CD4-positive, alpha-beta T cell (primary cell): ENCODE results near the gene CCNG2. TPM values are rescaled to one million over a fixed set of nuclear protein-coding genes. Genes with fewer than 3 reads are reported as not detected.

Experiments used
- ATAC-seq: fragments of 200-7000 bp; cut with Tn5 transposase; one replicate; pipeline ENCODE4 v1.10.0; 2022; ENCODE audit warnings: mild to moderate bottlenecking; ENCODE audit not compliant: poor library complexity
- CTCF ChIA-PET: fragments of 350-600 bp; sonication (Branson Sonifier 250); formaldehyde crosslinking; loops from one replicate; lab custom pipeline; 2021; ENCODE audit warnings: antibody characterized with exemption, inconsistent platforms; lab: Charles Lee
- POLR2A ChIA-PET: fragments of 350-600 bp; sonication (Branson Sonifier 250); formaldehyde crosslinking; loops from one replicate; lab custom pipeline; 2021; ENCODE audit warnings: antibody characterized with exemption, inconsistent platforms; lab: Charles Lee
- DNase-seq, 14 experiments: peaks; one replicate each; pipeline ENCODE4 v3.0.0-alpha.2; 2013 to 2020; ENCODE audit warnings: mixed read lengths in 2 of 14
- H3K27ac ChIP-seq, 2 donors: one replicate each; pipeline versions ENCODE4 v1.5.1 to v1.7.0; 2013; ENCODE audit warnings: low read length in 2 of 2, low read depth in 1 of 2, mild to moderate bottlenecking in 1 of 2
- H3K27me3 ChIP-seq, 2 experiments: 1 replicate in 1 of 2; 2 replicates in 1 of 2; pipeline versions ENCODE4 v1.6.1 to v1.7.0; 2013; ENCODE audit warnings: low read length in 2 of 2, control low read depth in 1 of 2, mild to moderate bottlenecking in 1 of 2, moderate library complexity in 1 of 2; ENCODE audit not compliant: insufficient read depth in 2 of 2, control insufficient read depth in 1 of 2
- H3K36me3 ChIP-seq: one replicate; pipeline ENCODE4 v1.6.1; 2013; ENCODE audit warnings: low read length, control low read depth; ENCODE audit not compliant: insufficient read depth
- H3K4me1 ChIP-seq: one replicate; pipeline ENCODE4 v1.6.1; 2013; ENCODE audit warnings: low read length, control low read depth; ENCODE audit not compliant: insufficient read depth
- H3K4me3 ChIP-seq: one replicate; pipeline ENCODE4 v1.5.1; 2013; ENCODE audit warnings: mild to moderate bottlenecking, low read length, moderate library complexity
- H3K9me3 ChIP-seq, 2 experiments: 1 replicate in 1 of 2; 2 replicates in 1 of 2; pipeline versions ENCODE4 v1.6.1 to v1.7.0; 2013; ENCODE audit warnings: low read length in 2 of 2, mild to moderate bottlenecking in 2 of 2, control low read depth in 1 of 2, moderate library complexity in 1 of 2; ENCODE audit not compliant: control insufficient read depth in 1 of 2, insufficient read depth in 1 of 2
- H3K27ac Mint-ChIP-seq: one replicate; pipeline ENCODE4 v1.8.0; 2020; ENCODE audit warnings: mixed read lengths
- H3K27me3 Mint-ChIP-seq: one replicate; pipeline ENCODE4 v1.8.0; 2021; ENCODE audit warnings: mixed read lengths
- H3K36me3 Mint-ChIP-seq: one replicate; pipeline ENCODE4 v1.8.0; 2021; ENCODE audit warnings: low read depth, mixed read lengths
- H3K4me1 Mint-ChIP-seq: one replicate; pipeline ENCODE4 v1.8.0; 2021; ENCODE audit warnings: low read depth, mixed read lengths
- H3K4me3 Mint-ChIP-seq: one replicate; pipeline ENCODE4 v1.8.0; 2020; ENCODE audit warnings: mild to moderate bottlenecking, mixed read lengths
- H3K9me3 Mint-ChIP-seq: one replicate; pipeline ENCODE4 v1.8.0; 2020; ENCODE audit warnings: mixed read lengths
- CTCF ChIP-seq: fragments of 200-600 bp; IDR thresholded peaks from one replicate; pipeline ENCODE4 v1.8.0; 2022; ENCODE audit warnings: antibody characterized with exemption, mild to moderate bottlenecking
- intact Hi-C, 2 experiments: fragments of 100-400 bp; cut with DNase I in 1 of 2; cut with micrococcal nuclease in 1 of 2; formaldehyde crosslinking; loops; one replicate each; pipeline versions ENCODE4 v1.15.1 to v1.9.0; 2023 to 2025; cut with DNase I, micrococcal nuclease
- total RNA-seq, 174 experiments: library from RNA in 2 of 174; stranded (reverse) in 2 of 174; gene quantifications; one replicate each; pipeline ENCODE4 v1.2.3 and lab custom pipeline; 2021 to 2026

Gene CCNG2
- total RNA-seq, 2 experiments from 2014 or later = 20.6 to 21.3 TPM

GRCh38 chr4:77189412-77189811 lies 32.4 kb downstream of the CCNG2 start:
- H3K27ac Mint-ChIP-seq = no peak overlapping the region
- TF ChIP-seq CTCF = no peak
- ATAC-seq (no peak), DNase-seq (no peak)
- H3K4me3 ChIP-seq = no peak overlapping the region
- no peaks in the 10 kb centered on the region for H3K27me3 Mint-ChIP-seq
- H3K4me1 ChIP-seq = peaks cover 16% of the 10 kb centered on the region
- ChIA-PET CTCF (interaction anchor here (1.1 kb wide), 1 partner anchor 94 kb away, joined by 3 read pairs; no protein-coding TSS in a partner anchor), POLR2A (no interaction called here)
- H3K36me3 Mint-ChIP-seq = no peaks in the 10 kb centered on the region
- intact Hi-C loops = no loop called here
- no peaks in the 10 kb centered on the region for H3K36me3 ChIP-seq
- no peaks in the 10 kb centered on the region for H3K9me3 Mint-ChIP-seq
- no peaks in the 10 kb centered on the region for H3K9me3 ChIP-seq
- no peaks in the 10 kb centered on the region for H3K27me3 ChIP-seq
- H3K4me1 Mint-ChIP-seq = peaks cover 19% of the 10 kb centered on the region
- no peak overlapping the region for H3K27ac ChIP-seq
- H3K4me3 Mint-ChIP-seq = no peak overlapping the region

GRCh38 chr4:77190053-77190452 lies 33.0 kb downstream of the CCNG2 start:
- Histone ChIP-seq H3K27me3 (no peaks in the 10 kb centered on the region), H3K36me3 (no peaks in the 10 kb centered on the region), H3K9me3 (no peaks in the 10 kb centered on the region), H3K4me1 (peaks cover 17% of the 10 kb centered on the region), H3K27ac (no peak overlapping the region), H3K4me3 (no peak overlapping the region)
- no peak overlapping the region for H3K27ac Mint-ChIP-seq
- intact Hi-C loops = no loop called here
- H3K4me3 Mint-ChIP-seq = no peak overlapping the region
- DNase-seq (no peak), ATAC-seq (no peak)
- CTCF ChIA-PET = interaction anchor here (1.0 kb wide), 1 partner anchor 9 kb away, joined by 3 read pairs; no protein-coding TSS in a partner anchor
- H3K27me3 Mint-ChIP-seq = no peaks in the 10 kb centered on the region
- peaks cover 24% of the 10 kb centered on the region for H3K4me1 Mint-ChIP-seq
- no peaks in the 10 kb centered on the region for H3K36me3 Mint-ChIP-seq
- TF ChIP-seq CTCF = no peak
- POLR2A ChIA-PET = no interaction called here
- no peaks in the 10 kb centered on the region for H3K9me3 Mint-ChIP-seq

GRCh38 chr4:77193046-77193445 lies 36.0 kb downstream of the CCNG2 start:
- no peaks in the 10 kb centered on the region for H3K27me3 Mint-ChIP-seq
- DNase-seq (peak in 1 of 14 experiments; percentile 1), ATAC-seq (no peak)
- peak overlapping the region; percentile 89 for H3K27ac Mint-ChIP-seq
- Histone ChIP-seq H3K27me3 (no peaks in the 10 kb centered on the region), H3K9me3 (no peaks in the 10 kb centered on the region), H3K27ac (no peak overlapping the region), H3K36me3 (no peaks in the 10 kb centered on the region), H3K4me1 (peaks cover 17% of the 10 kb centered on the region), H3K4me3 (peak overlapping the region; percentile 51)
- H3K4me3 Mint-ChIP-seq = peak overlapping the region; percentile 88
- ChIA-PET POLR2A (interaction anchor here (1.0 to 2.3 kb wide), 9 partner anchors 8 to 627 kb away, joined by 3 to 22 read pairs (median 4); partner anchors contain the start of genes CCNG2 and CCNI), CTCF (interaction anchor here (2.6 kb wide), 1 partner anchor 10 kb away, joined by 11 read pairs; no protein-coding TSS in a partner anchor)
- no peaks in the 10 kb centered on the region for H3K9me3 Mint-ChIP-seq
- H3K36me3 Mint-ChIP-seq = no peaks in the 10 kb centered on the region
- no peak for TF ChIP-seq CTCF
- peaks cover 24% of the 10 kb centered on the region for H3K4me1 Mint-ChIP-seq
- intact Hi-C loops = loop anchor here in 1 of 2 experiments (2.0 kb wide), 1 partner anchor 32 kb away; no protein-coding TSS in a partner anchor
